ENCODE results near the gene ARSG. TPM values are rescaled to one million over a fixed set of nuclear protein-coding genes. Genes with fewer than 3 reads are reported as not detected.

The ARSG gene
- total and polyA plus RNA-seq, 2 of the 8 experiments (the other 6 are each of a cell fraction or from before 2014, with no cell fraction given) = 3.3 to 4.0 TPM

DNA sequence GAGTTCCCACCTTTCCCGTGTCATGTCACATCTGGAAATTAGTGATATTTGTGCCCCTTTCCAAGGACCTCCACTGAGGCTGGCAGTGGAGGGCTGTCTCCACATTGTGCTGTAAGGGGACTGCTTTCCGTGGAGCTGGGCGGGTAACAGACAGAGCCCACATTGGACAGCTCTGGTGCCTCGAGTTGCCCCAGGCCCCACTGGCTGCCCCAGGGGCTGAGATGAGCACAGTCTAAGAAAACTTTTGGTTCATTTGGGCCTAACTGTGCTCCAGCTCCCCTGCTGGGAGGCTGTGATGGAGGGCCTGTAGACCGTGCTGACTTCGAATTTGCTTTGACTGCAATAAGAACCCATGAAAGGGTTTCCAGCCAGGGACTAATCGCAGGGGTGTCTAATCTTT, 38.0 kb downstream of the ARSG start (continued):
- TF ChIP-seq, protein P1, sequence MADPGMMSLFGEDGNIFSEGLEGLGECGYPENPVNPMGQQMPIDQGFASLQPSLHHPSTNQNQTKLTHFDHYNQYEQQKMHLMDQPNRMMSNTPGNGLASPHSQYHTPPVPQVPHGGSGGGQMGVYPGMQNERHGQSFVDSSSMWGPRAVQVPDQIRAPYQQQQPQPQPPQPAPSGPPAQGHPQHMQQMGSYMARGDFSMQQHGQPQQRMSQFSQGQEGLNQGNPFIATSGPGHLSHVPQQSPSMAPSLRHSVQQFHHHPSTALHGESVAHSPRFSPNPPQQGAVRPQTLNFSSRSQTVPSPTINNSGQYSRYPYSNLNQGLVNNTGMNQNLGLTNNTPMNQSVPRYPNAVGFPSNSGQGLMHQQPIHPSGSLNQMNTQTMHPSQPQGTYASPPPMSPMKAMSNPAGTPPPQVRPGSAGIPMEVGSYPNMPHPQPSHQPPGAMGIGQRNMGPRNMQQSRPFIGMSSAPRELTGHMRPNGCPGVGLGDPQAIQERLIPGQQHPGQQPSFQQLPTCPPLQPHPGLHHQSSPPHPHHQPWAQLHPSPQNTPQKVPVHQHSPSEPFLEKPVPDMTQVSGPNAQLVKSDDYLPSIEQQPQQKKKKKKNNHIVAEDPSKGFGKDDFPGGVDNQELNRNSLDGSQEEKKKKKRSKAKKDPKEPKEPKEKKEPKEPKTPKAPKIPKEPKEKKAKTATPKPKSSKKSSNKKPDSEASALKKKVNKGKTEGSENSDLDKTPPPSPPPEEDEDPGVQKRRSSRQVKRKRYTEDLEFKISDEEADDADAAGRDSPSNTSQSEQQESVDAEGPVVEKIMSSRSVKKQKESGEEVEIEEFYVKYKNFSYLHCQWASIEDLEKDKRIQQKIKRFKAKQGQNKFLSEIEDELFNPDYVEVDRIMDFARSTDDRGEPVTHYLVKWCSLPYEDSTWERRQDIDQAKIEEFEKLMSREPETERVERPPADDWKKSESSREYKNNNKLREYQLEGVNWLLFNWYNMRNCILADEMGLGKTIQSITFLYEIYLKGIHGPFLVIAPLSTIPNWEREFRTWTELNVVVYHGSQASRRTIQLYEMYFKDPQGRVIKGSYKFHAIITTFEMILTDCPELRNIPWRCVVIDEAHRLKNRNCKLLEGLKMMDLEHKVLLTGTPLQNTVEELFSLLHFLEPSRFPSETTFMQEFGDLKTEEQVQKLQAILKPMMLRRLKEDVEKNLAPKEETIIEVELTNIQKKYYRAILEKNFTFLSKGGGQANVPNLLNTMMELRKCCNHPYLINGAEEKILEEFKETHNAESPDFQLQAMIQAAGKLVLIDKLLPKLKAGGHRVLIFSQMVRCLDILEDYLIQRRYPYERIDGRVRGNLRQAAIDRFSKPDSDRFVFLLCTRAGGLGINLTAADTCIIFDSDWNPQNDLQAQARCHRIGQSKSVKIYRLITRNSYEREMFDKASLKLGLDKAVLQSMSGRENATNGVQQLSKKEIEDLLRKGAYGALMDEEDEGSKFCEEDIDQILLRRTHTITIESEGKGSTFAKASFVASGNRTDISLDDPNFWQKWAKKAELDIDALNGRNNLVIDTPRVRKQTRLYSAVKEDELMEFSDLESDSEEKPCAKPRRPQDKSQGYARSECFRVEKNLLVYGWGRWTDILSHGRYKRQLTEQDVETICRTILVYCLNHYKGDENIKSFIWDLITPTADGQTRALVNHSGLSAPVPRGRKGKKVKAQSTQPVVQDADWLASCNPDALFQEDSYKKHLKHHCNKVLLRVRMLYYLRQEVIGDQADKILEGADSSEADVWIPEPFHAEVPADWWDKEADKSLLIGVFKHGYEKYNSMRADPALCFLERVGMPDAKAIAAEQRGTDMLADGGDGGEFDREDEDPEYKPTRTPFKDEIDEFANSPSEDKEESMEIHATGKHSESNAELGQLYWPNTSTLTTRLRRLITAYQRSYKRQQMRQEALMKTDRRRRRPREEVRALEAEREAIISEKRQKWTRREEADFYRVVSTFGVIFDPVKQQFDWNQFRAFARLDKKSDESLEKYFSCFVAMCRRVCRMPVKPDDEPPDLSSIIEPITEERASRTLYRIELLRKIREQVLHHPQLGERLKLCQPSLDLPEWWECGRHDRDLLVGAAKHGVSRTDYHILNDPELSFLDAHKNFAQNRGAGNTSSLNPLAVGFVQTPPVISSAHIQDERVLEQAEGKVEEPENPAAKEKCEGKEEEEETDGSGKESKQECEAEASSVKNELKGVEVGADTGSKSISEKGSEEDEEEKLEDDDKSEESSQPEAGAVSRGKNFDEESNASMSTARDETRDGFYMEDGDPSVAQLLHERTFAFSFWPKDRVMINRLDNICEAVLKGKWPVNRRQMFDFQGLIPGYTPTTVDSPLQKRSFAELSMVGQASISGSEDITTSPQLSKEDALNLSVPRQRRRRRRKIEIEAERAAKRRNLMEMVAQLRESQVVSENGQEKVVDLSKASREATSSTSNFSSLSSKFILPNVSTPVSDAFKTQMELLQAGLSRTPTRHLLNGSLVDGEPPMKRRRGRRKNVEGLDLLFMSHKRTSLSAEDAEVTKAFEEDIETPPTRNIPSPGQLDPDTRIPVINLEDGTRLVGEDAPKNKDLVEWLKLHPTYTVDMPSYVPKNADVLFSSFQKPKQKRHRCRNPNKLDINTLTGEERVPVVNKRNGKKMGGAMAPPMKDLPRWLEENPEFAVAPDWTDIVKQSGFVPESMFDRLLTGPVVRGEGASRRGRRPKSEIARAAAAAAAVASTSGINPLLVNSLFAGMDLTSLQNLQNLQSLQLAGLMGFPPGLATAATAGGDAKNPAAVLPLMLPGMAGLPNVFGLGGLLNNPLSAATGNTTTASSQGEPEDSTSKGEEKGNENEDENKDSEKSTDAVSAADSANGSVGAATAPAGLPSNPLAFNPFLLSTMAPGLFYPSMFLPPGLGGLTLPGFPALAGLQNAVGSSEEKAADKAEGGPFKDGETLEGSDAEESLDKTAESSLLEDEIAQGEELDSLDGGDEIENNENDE (IDR thresholded peaks at IDR 0.05; ENCODE audit: insufficient replicate concordance, low read length) = no peak

All from H1 (cell line).